RWPE2 (cell line): ENCODE data around the gene OR10J4.

ENCODE experiments used
- ATAC-seq: fragments of 200-7000 bp; cut with Tn5 transposase; 3 replicates; pipeline ENCODE4 v1.9.1; 2021; ENCODE audit warnings: low read depth
- DNase-seq: peaks from one replicate; pipeline ENCODE4 v3.0.0-alpha.2; 2020; ENCODE audit warnings: low spot score
- H3K27ac ChIP-seq: fragments of 450-650 bp; 2 replicates; pipeline ENCODE4 v1.5.1; 2017; ENCODE audit warnings: mild to moderate bottlenecking; ENCODE audit not compliant: poor library complexity, severe bottlenecking
- H3K27me3 ChIP-seq: fragments of 250-450 bp; sonication (Bioruptor Pico); 2 replicates; pipeline ENCODE4 v1.5.1; 2021; ENCODE audit warnings: mild to moderate bottlenecking, moderate library complexity; ENCODE audit not compliant: insufficient read depth, poor library complexity, severe bottlenecking
- H3K36me3 ChIP-seq: fragments of 250-450 bp; sonication (Bioruptor Pico); 2 replicates; pipeline ENCODE4 v1.5.1; 2020; ENCODE audit warnings: low read depth, mild to moderate bottlenecking, moderate library complexity
- H3K4me1 ChIP-seq: fragments of 250-450 bp; sonication (Bioruptor Pico); 2 replicates; pipeline ENCODE4 v1.5.1; 2021; ENCODE audit warnings: mild to moderate bottlenecking, moderate library complexity; ENCODE audit not compliant: insufficient read depth, poor library complexity, severe bottlenecking
- H3K4me3 ChIP-seq: fragments of 250-450 bp; sonication (Bioruptor Pico); 2 replicates; pipeline ENCODE4 v1.5.1; 2021; ENCODE audit warnings: mild to moderate bottlenecking, moderate library complexity; ENCODE audit not compliant: severe bottlenecking
- H3K9me3 ChIP-seq: fragments of 250-450 bp; sonication (Bioruptor Pico); 2 replicates; pipeline ENCODE4 v1.5.1; 2021; ENCODE audit warnings: mild to moderate bottlenecking, moderate library complexity; ENCODE audit not compliant: severe bottlenecking
- TF ChIP-seq, protein P1 (sequence below): fragments of 450-650 bp; IDR thresholded peaks from one replicate; pipeline ENCODE4 v1.5.1; 2017; ENCODE audit warnings: mild to moderate bottlenecking, moderate library complexity; ENCODE audit not compliant: poor library complexity, severe bottlenecking

The OR10J4 gene

DNA sequence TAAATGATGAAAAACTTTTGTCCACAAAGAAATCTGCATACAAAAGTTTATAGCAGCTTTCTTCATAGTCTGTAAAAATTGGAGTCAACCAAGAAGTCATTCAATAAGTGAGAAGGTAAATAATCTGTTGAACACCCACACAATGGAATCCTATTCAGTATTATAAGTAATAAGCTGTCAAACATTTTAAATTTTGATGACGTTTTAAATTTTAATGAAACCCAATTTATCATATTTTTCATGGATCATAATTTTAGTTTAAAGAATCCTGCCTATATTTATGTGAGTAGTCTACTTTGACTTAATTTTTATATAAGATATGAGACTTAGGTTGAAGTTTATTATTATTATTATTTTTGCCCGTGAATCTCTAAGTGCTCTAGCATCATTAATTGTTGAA lies 27.5 kb downstream of the OR10J4 start:
- Histone ChIP-seq H3K27ac (no peak overlapping the region), H3K9me3 (no peaks in the 10 kb centered on the region), H3K36me3 (no peaks in the 10 kb centered on the region), H3K27me3 (no peaks in the 10 kb centered on the region), H3K4me1 (no peaks in the 10 kb centered on the region), H3K4me3 (no peak overlapping the region)
- DNase-seq (no peak), ATAC-seq (no peak)
- TF ChIP-seq, protein P1, sequence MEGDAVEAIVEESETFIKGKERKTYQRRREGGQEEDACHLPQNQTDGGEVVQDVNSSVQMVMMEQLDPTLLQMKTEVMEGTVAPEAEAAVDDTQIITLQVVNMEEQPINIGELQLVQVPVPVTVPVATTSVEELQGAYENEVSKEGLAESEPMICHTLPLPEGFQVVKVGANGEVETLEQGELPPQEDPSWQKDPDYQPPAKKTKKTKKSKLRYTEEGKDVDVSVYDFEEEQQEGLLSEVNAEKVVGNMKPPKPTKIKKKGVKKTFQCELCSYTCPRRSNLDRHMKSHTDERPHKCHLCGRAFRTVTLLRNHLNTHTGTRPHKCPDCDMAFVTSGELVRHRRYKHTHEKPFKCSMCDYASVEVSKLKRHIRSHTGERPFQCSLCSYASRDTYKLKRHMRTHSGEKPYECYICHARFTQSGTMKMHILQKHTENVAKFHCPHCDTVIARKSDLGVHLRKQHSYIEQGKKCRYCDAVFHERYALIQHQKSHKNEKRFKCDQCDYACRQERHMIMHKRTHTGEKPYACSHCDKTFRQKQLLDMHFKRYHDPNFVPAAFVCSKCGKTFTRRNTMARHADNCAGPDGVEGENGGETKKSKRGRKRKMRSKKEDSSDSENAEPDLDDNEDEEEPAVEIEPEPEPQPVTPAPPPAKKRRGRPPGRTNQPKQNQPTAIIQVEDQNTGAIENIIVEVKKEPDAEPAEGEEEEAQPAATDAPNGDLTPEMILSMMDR, result no peak

DNA sequence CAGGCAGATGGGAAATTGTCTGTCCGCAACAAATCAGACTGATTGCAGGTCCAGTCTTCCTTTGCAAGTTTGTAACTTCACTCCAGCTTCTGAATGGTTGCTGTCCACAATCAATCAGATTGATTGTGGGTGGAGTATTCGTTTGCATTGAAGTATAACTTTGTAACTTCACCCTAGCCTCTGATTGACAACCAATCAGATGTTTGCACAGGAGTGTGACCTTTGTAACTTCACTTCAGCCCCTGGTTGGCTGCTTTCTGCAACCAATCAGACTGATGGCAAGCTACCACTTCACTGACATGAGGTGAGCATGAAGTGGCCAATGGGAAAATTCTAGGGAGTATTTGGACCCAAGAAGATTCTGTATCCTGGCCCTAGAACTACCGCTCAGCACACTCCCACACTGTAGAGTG lies 33.2 kb downstream of the OR10J4 start:
- Histone ChIP-seq H3K27me3 (no peaks in the 10 kb centered on the region), H3K36me3 (no peaks in the 10 kb centered on the region), H3K27ac (no peak overlapping the region), H3K4me1 (no peaks in the 10 kb centered on the region), H3K9me3 (no peaks in the 10 kb centered on the region), H3K4me3 (no peak overlapping the region)
- no peak for DNase-seq
- TF ChIP-seq, protein P1, result no peak
- ATAC-seq, result no peak

GRCh38 chr1:159468321-159468720 lies 36.3 kb downstream of the OR10J4 start:
- DNase-seq, result no peak
- Histone ChIP-seq H3K4me3 (no peak overlapping the region), H3K36me3 (no peaks in the 10 kb centered on the region), H3K27me3 (no peaks in the 10 kb centered on the region), H3K4me1 (peaks cover 10% of the 10 kb centered on the region), H3K27ac (no peak overlapping the region), H3K9me3 (no peaks in the 10 kb centered on the region)
- no peak for ATAC-seq
- TF ChIP-seq, protein P1, result no peak

DNA sequence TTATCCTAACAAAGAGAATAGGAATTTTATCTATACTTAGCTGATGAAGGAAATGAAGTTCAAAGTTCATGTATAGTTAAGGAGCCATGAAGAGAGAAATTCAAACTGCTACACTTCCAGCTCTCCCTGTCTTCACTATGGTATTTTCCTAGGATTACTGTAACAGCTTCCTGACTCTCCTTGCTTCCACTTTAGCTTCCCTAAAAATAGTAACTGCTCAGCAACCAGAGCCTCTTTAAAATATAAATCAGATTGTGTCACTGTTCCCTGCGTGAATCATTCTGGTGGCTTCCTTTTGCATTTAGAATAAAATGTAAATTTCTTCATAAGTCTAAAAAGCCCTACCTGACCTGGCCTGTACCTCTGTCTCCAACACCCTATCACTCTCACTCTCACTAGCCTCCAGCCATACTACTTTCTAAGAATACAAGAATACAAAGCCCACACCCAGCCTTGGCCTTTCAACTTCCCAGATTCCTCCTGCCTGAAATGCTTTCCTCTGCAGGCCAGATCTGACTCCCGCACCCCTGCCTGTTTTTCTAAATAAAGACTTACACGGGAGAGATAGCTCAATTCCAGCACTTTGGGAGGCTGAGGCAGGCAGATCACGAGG lies 38.0 kb downstream of the OR10J4 start:
- ATAC-seq (no peak), DNase-seq (no peak)
- H3K4me3 ChIP-seq, result no peak overlapping the region
- no peak overlapping the region for H3K27ac ChIP-seq
- H3K36me3 ChIP-seq, result no peaks in the 10 kb centered on the region
- TF ChIP-seq, protein P1, result no peak
- H3K9me3 ChIP-seq, result no peaks in the 10 kb centered on the region
- peaks cover 14% of the 10 kb centered on the region for H3K4me1 ChIP-seq
- H3K27me3 ChIP-seq, result no peaks in the 10 kb centered on the region

DNA sequence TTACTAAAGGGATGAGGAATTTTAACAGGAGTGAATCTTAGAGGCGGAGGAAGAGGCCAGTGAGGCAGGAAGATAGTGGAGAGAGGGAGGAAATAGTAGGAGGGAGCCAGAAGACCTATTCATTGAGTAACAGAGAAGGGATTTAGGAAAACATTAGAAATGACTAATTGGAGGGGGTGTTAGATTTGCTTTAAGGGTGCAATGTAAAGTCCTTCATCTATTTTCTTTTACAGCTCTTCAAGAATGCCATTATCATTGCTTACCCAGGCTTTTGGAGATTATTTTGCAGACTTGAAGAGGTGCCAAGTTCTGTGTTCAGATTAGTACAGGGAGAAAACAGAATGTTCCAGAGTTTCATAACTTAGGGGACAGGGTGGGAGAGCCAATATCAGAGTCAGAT lies 41.3 kb downstream of the OR10J4 start:
- DNase-seq (no peak), ATAC-seq (peak; percentile 44; the same call in 2 of the 3 replicates)
- TF ChIP-seq, protein P1, result no peak
- Histone ChIP-seq H3K4me3 (no peak overlapping the region), H3K9me3 (no peaks in the 10 kb centered on the region), H3K36me3 (no peaks in the 10 kb centered on the region), H3K27me3 (no peaks in the 10 kb centered on the region), H3K4me1 (peaks cover 14% of the 10 kb centered on the region), H3K27ac (peak overlapping the region; percentile 68)
